Fibroblast of villous mesenchyme (primary cell): ENCODE results near the gene KLHL6. TPM values are rescaled to one million over a fixed set of nuclear protein-coding genes. Genes with fewer than 3 reads are reported as not detected.
"Not testable (repeated sequence)": the region's sequence is repeated elsewhere in the genome, so short reads cannot be mapped to it uniquely, and the experiment has no call there.

Experiments used
- DNase-seq: peaks from one replicate; pipeline ENCODE4 v3.0.0-alpha.2; 2010; ENCODE audit warnings: low read depth
- H3K4me3 ChIP-seq: 2 replicates; pipeline ENCODE4 v1.5.1; 2011; ENCODE audit warnings: low read depth, mild to moderate bottlenecking, low read length
- total RNA-seq: library from RNA; depleted of rRNA; stranded (reverse); fragments of >200 nt; gene quantifications from 2 replicates; pipeline ENCODE4 v1.2.3, GENCODE V29; 2012
- TF ChIP-seq, protein P1 (sequence below): IDR thresholded peaks from 2 replicates; pipeline ENCODE4 v1.5.1; 2012; ENCODE audit warnings: low read depth, mild to moderate bottlenecking, low read length; ENCODE audit not compliant: insufficient read depth

Gene KLHL6
- total RNA-seq, 1 donor = not detected

DNA sequence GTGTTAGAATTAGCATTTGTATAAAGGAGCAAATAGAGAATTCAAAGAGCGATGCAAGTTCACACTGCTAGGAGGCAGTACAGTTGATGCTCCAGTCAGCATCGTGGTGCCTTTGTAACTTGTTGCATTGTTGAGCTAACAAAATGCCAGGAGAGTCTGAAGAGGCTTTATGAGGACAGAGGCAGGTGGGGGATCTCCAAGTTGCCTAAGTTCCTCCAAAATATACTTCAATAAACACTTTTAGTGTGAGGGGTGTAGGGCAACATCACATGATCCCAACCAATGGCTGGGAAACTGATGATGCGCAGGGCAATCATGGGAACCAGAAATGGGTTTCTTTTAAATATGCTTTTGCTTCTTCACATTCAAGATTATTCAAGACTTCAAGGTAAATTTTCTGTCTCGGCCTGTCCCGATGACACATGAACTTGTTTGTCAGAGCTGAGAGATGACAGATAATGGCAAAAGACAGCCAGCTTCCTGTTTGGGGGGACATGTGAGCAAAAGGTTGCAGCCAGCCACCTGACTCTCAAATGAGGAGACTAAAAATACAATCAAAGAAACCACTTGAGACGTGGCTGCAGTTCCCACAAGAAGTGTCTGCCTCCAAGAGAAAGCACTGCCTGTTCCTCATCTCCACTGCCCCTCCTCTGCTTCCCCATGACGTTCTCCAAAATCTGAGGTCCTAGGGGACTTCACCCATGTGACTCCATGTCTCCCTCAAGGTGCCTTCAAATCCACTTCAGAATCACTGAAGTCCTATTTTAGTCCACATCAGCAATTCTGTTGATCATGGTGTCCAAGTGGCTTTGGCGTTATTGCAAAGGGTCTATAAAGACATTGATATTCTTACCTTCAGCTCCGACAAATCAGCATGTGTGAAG, 39.3 kb downstream of the KLHL6 start:
- TF ChIP-seq, protein P1, sequence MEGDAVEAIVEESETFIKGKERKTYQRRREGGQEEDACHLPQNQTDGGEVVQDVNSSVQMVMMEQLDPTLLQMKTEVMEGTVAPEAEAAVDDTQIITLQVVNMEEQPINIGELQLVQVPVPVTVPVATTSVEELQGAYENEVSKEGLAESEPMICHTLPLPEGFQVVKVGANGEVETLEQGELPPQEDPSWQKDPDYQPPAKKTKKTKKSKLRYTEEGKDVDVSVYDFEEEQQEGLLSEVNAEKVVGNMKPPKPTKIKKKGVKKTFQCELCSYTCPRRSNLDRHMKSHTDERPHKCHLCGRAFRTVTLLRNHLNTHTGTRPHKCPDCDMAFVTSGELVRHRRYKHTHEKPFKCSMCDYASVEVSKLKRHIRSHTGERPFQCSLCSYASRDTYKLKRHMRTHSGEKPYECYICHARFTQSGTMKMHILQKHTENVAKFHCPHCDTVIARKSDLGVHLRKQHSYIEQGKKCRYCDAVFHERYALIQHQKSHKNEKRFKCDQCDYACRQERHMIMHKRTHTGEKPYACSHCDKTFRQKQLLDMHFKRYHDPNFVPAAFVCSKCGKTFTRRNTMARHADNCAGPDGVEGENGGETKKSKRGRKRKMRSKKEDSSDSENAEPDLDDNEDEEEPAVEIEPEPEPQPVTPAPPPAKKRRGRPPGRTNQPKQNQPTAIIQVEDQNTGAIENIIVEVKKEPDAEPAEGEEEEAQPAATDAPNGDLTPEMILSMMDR = no peak
- DNase-seq = no peak
- H3K4me3 ChIP-seq = no peak overlapping the region

DNA sequence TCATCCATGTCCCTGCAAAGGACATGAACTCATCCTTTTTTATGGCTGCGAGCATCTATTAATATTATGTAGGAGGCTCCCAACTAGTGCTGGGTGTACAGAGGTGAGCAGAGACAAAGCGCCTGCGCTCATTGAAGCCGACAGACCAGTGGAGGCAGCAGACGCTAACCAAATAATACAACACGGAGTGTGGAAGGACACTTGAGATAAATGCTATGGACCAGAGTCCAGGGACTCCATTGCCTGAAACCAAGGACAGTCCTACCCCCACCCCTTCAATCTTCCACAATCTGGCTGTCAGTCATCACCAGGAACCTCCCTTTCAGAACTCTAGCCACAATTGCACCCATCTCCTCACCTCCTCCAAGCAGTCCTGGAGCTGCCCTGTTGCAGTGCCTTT, 41.5 kb downstream of the KLHL6 start:
- TF ChIP-seq, protein P1 = no peak
- H3K4me3 ChIP-seq = no peak overlapping the region
- no peak for DNase-seq

DNA sequence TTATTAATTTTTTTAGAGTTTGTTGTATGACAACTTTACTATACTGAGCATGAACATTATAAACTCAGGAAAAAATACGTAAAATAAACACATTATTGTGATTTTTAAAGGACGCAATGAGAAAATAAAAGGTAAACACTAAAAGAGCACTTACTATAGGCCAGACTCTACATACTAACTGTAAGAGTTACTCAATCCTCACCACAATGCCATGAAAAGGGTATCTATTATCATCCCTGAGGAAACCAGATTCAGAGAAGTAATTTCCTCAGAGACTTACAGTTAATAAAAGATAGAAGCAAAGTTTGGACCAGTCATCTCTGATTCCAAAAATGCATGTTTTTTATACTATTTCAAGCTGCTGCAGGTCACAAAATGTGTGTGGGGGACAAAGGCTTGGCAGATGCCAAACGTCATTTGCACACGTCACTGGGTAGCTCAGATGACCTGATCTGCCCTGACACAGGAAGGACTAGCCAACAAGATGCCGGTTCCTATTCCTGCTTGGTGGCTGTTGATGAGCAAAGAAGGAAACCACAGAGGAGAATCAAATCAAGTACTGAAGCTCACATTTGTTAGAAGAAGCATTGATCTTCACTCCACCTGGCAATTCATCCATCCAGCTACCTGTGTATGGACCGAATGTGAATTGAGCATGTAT, 42.3 kb downstream of the KLHL6 start:
- DNase-seq = no peak
- TF ChIP-seq, protein P1 = no peak
- no peak overlapping the region for H3K4me3 ChIP-seq

DNA sequence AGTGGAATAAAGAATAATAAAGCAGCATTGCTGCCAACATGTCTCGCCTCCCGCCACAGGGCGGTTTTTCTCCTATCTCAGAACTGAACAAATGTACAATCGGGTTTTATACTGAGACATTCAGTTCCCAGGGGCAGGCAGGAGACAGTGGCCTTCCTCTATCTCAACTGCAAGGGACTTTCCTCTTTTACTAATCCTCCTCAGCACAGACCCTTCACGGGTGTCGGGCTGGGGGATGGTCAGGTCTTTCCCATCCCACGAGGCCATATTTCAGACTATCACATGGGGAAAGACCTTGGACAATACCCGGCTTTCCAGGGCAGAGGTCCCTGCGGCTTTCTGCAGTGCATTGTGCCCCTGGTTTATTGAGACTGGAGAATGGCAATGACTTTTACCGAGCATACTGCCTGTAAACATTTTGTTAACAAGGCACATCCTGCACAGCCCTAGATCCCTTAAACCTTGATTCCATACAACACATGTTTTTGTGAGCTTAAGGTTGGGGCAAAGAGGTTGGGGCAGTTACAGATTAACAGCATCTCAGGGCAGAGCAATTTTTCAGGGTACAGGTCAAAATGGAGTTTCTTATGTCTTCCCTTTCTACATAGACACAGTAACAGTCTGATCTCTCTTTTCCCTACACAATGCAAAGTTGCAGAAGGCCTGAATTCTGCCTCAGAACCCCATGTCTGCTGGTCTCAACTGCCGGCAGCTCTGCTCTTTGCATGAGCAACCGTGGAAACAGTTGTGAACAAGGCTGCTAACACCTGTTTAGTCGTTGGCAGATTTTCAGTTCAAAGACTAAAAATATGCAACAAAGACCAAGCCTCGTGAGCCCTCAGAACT, 44.0 kb downstream of the KLHL6 start:
- DNase-seq, H3K4me3 ChIP-seq: not testable (repeated sequence)

DNA sequence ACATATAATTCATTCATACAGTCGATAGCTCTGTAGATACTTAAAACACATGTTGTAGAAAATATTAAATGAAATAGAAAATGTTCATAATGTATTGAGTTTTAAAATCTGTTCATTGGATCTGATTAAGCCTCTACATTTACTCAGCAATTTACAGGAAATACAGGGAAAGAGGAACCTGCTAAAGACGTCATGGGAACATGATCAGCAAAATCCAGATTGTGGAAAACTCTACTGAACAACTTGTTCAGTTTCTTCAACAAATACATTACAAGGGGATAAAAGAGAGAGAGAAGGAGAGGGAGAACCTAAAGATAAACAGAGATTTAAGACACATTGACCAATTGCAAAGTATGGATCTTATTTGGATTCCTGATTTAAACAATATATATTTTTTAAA, 46.7 kb downstream of the KLHL6 start:
- no peak for DNase-seq
- TF ChIP-seq, protein P1 = no peak
- H3K4me3 ChIP-seq = no peak overlapping the region

DNA sequence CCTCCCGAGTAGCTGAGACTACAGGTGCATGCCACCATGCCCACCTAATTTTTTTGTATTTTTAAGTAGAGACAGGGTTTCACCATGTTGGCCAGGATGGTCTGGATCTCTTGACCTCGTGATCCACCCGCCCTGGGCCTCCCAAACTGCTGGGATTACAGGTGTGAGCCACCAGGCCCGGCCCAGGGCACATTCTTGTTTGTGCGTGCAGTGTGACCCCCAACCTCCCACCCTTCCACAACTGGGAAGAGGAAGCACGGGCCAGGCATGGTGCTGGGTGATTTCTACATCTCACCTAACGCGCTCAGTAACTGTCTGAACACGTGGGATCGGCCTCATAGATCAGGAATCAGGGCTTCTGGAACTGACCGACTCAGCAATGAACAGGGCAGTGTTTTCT, 48.0 kb downstream of the KLHL6 start:
- no peak overlapping the region for H3K4me3 ChIP-seq
- DNase-seq = no peak
- TF ChIP-seq, protein P1 = no peak
